GM12865 (cell line): ENCODE measurements around the gene MAP2K4.

Experiments used
- DNase-seq: peaks from one replicate; pipeline ENCODE4 v3.0.0; 2010; ENCODE audit warnings: low read depth
- H3K4me3 ChIP-seq: 2 replicates; pipeline ENCODE4 v1.5.1; 2011; ENCODE audit warnings: mild to moderate bottlenecking, low read depth, low read length, control low read depth
- CTCF ChIP-seq: IDR thresholded peaks from 2 replicates; pipeline ENCODE4 v1.5.1; 2011; ENCODE audit warnings: low read length, control low read depth, low read depth, inconsistent platforms; ENCODE audit not compliant: insufficient read depth; ENCODE audit errors: missing control alignments

The MAP2K4 gene

GRCh38 chr17:12064395-12064794 is 43.7 kb downstream of the MAP2K4 start:
- no peak for DNase-seq
- H3K4me3 ChIP-seq, result no peak overlapping the region
- TF ChIP-seq CTCF, result no peak

GRCh38 chr17:12067485-12067884 is 46.8 kb downstream of the MAP2K4 start:
- no peak overlapping the region for H3K4me3 ChIP-seq
- no peak for DNase-seq
- TF ChIP-seq CTCF, result no peak

GRCh38 chr17:12068946-12069345 is 48.3 kb downstream of the MAP2K4 start:
- TF ChIP-seq CTCF, result no peak
- no peak overlapping the region for H3K4me3 ChIP-seq
- no peak for DNase-seq

GRCh38 chr17:12070561-12070960 is 49.9 kb downstream of the MAP2K4 start:
- TF ChIP-seq CTCF, result no peak
- no peak overlapping the region for H3K4me3 ChIP-seq
- no peak for DNase-seq

- TF ChIP-seq CTCF, result no peak
- DNase-seq, result no peak
- H3K4me3 ChIP-seq, result no peak overlapping the region
These were observed 53.7 kb downstream of the MAP2K4 start for GRCh38 chr17:12074346-12074745.

- no peak for DNase-seq
- no peak for TF ChIP-seq CTCF
These were observed 57.1 kb downstream of the MAP2K4 start for GRCh38 chr17:12077773-12078172.

GRCh38 chr17:12078791-12079190 is 58.1 kb downstream of the MAP2K4 start:
- no peak for DNase-seq
- H3K4me3 ChIP-seq, result no peak overlapping the region
- no peak for TF ChIP-seq CTCF

More at GRCh38 chr17:12077773-12078172, 57.1 kb downstream of the MAP2K4 start:
- no peak overlapping the region for H3K4me3 ChIP-seq
